A204.1 (cell line): ENCODE measurements around the gene COL20A1.

ENCODE experiments used
- FAIRE-seq: peaks from 2 replicates; lab custom pipeline; 2012; peaks lifted over from hg19 to GRCh38; lab: Jason Lieb, UNC

COL20A1 gene

DNA sequence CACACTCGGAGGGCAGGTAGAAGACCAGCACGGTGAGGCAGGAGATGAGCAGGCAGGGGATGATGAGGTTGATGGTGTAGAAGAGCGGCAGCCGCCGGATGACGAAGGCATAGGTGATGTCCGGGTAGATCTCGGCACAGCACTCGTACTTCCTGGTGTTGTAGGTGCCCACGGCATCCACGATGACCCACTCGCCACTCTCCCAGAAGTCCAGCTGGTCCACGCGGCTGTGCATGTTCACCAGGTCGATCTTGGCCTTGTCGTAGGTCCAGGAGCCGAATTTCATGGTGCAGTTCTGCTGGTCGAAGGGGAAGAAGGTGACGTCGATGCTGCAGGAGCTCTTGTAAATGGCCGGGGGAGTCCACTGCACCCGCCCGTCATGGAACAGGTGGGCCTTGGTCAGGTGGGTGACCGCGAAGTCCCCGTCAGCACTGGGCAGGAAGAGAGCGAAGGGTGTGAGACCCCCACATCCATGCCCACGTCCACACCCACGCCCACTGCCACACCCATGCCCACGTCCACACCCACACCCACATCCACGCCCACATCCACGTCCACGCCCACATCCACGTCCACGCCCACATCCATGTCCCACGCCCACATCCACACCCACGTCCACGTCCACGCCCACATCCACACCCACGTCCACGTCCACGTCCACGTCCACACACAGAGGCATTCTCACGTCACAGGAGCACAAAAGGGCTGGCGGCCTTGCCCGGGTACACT lies 57.8 kb downstream of the COL20A1 start:
- FAIRE-seq = no peak

DNA sequence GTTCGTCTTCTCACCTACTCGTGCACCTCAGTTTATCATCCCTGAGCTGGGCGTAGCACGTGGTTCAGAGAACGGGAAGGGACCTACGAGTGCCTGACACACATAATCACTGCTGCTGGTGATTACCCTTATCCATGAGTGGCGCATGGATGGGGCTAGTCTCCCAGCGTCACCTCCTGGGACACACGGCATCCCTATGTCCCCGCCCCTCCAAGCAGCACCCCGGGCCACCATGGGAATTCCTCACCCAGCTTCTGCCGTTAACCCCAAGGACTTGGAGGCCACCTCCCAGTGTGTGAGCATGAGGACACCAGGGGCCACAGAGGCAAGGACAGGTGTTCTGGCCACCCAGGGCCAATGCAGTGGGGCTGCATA lies 58.3 kb downstream of the COL20A1 start:
- no peak for FAIRE-seq

DNA sequence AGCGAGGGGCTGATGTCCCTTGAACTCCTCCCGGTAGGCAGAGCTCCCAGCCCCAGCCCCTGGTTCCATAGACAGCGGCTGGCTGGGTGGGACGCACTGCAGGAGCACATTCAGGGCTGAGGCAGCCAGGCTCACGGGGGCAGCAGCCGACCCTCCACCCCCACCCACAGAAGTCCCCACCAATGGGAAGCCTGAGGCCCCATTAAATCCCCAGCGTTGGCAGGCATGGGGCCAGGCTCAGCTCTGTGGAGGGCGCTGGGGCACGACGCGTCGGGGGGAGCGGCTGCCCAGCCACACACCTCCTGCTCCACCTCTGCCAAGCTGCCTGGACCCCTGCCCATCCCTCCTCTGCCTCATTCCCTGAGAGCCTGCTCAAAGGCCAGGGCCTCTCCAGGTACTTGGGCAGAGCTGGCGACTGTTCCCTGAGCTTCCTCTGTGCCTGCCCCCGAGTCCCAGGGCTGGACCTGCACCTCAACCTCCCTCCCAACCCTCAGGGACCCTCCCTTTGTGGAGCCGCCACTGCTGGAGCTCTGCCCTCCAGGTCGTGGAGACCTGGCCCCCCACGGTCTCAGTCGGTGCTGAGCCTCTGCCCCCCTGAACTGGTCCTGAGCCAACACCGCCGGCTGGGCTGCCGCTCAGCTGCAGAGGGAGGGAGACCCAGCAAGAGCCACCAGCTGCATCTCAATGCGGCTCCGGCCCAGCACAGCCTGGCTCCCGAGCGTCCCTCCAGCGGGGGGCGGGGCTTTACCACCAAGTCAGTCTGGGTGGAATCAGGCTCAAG lies 59.0 kb downstream of the COL20A1 start:
- no peak for FAIRE-seq

DNA sequence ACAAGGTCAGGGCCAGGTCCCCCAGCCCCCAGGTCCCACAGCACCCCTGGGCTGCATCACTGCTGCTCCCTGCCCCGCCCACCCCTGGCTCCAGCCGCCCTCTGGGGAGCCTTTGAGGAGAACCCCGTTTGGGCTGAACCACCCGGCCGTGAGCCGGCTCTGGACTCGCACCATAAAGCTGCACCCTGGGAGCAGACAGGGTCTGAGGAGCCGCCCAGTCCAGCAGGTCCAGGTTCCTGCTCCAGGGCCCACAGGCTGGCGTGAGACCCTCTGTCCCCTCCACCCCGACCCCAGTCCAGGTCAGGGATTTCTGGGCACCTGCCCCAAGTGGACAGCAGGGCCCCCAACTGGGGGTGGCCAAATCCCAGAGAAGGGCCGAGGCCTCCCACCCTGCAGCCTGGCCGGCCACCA lies 59.8 kb downstream of the COL20A1 start:
- no peak for FAIRE-seq

DNA sequence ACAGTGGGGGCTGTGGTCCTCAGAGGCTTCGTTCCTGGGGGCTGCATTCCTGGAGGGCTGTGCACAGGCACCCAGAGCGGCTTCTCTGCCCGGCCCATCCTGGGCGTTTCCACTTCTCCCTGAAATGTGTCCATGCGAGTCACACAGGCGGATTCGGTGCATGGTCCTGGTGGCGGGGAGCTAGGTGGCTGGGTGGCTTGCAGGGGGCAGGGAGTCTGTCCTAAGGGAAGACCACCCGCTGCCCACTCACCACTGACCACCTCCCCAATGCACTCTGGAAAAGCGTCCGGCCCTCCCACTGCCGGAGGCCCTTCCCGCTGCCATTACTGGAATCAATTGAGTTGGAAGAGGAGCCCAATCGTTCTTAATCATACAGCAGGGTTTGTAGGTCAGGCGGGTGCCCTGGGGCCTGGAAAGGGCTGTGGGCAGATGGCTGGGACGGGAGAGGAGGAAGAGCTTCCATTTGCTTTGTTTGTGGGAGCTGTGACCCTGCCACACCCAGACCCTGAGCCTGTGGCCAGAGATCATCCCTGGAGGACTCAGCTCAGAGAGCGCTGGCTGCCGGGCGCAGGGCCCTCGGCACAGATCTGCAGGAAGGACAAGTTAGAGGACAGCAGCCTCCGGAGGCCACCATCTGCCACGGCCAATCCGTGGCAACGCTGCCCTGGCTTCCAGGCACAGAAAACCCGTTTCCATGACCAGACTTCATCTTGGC lies 61.8 kb downstream of the COL20A1 start:
- FAIRE-seq = no peak

DNA sequence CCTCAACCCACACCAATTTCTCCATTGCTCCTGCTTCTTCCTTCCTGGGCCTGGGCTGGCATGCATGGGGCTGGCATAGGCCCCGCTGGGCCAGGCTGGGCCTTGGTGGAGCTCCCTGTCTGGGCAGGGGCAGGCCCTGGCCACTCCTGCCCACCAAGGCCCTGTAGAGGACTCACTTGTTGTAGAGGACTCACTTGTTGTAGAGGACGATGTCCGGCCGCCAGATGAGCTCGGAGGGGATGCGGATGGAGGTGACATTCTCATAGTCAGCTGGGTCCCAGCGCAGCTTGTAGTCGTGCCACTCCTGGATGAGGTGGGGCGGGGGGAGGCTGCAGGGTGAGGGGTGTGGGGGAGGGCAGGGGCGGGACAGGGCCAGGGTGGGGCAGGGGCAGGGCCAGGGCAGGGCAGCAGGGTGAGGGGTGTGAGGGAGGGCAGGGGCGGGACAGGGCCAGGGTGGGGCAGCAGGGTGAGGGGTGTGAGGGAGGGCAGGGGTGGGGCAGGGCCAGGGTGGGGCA lies 62.9 kb downstream of the COL20A1 start:
- FAIRE-seq = no peak

DNA sequence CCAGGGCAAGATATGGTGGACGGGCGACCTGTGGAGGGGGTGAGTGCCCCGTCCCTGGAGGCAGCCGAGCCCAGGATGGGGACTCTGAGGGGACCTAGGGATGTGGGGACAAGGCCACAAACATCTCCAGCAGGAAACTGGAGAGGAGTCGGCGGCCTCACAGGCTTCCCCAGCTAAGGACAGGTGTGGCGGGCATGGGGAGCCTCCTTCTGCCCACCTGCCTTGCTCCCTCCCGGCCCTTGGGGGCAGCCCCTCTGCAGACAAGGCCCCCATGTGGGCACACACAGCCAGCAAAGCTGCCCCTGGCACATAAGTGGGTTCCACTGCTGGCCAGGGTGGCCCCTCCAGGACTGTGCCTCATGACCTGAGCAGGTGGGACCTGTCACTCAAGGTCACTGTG lies 63.5 kb downstream of the COL20A1 start:
- FAIRE-seq = no peak

DNA sequence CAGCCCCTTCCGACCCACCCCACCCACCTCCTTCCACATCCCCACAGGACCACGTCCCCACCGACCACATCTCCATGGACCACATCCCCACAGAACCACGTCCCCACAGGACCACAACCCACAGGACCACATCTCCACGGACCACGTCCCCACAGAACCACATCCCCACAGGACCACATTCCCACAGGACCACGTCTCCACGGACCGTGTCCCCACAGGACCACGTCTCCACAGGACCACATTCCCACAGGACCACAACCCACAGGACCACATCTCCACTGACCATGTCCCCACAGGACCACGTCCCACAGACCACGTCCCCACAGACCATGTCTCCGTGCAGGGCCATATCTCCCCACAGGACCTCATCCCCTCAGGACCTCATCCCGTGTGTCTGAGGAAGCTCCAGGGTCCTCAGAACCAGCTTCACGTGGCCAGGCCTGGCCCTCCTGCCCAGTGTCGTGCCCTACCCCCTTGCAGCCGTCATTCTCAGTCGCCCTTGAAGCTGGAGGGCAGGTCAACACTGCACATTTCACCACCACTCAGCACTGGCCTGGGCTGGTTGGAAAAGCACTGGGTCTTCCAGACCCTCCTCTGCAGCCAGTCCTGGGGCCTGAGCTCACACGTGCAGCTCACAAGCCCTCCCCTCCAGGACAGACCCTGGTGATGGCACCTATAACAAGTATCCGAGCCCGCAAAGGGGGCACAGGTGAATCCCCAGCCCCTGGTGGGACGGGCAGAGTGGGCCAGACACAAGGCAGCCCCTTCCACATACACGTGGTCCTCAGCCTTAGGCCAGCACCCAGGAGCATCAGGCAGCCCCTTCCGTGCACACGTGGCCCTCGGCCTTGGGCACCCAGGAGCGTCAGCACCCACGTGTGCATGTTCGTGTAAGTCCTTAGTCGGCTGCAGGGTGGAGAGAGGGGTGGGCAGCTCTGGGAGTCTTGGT lies 64.2 kb downstream of the COL20A1 start:
- no peak for FAIRE-seq

DNA sequence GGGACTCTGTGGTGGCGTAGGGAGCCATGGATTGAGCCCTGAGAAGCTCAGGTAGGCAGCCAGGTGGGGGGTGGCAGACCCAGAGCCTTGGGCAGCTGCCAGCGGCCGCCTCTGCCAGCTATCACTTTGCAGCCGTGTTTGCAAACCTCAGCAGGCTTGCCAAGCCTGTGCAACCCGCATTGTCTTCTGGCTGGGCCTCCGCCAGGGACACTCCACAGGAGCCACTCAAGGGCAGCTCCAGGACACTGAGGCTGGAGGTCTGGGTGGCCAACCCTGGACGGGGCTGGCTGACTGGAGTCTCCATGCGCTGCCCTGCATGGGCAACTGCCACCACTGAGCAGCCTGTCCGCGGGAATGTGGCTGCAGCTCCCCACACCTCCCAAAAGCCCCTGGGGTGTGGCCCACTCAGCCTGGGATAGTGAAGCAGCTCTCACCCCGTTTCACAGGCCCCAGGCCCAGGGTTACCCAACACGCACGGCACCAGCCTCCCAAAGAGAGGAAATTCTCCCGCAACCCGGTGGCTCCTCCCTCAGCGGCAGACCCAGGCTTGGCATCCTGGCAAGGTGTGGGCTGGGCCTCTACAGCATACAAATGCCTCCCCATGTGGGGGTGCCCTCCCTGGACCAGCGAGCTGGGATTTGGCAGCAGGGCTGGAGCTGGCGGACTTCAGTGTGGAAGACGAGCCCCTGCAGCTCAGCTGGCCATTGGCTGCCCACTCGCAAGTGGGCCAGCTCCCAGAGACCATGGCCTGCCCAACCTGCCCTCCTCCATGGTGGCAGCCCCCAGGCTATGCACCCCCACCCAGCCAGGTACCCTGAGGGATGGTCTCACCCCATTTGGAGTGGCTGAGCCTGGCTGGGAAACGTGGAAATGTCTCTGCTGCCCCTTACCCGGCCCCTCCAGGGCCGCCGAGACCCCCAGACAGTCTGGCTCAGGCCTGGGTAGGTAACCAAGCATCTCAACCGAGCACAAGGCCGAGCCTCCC lies 65.2 kb downstream of the COL20A1 start:
- FAIRE-seq = no peak

DNA sequence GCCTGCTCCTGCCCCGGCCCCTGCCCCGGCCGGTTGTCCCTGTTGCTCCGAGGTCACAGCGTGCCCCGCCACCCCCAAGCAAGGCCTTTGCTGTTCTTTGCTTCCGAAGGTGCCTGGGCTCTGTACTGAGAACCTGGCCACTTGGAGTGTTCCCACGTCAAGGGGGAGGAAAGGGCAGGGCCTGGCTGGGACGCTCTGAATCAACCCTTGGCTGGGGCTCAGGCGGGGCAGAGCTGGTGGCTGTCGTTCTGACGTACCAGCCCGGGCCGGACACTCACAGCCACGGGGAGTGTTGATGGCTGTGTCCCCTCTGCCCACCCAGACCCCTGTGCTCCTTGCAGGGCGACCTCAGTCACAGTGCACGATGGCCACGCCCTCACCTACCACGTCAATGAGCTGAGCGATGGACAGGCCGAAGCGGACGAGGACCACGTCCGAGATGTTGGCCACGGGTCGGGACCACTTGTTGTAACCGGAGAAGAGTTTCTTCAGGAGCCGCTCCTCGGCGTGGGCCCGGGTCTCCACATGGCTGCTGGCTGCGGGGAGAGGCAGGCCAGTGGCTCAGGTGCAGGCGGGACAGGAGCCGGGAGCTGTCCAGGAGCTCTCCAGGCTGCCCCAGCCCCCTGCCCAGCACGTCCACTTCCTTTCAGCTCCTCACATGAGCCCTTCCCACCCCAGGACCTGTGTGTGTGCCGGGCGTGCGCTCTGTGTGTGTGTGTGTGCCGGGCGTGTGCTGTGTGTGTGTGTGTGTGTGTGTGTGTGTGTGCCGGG lies 66.4 kb downstream of the COL20A1 start:
- FAIRE-seq = no peak

DNA sequence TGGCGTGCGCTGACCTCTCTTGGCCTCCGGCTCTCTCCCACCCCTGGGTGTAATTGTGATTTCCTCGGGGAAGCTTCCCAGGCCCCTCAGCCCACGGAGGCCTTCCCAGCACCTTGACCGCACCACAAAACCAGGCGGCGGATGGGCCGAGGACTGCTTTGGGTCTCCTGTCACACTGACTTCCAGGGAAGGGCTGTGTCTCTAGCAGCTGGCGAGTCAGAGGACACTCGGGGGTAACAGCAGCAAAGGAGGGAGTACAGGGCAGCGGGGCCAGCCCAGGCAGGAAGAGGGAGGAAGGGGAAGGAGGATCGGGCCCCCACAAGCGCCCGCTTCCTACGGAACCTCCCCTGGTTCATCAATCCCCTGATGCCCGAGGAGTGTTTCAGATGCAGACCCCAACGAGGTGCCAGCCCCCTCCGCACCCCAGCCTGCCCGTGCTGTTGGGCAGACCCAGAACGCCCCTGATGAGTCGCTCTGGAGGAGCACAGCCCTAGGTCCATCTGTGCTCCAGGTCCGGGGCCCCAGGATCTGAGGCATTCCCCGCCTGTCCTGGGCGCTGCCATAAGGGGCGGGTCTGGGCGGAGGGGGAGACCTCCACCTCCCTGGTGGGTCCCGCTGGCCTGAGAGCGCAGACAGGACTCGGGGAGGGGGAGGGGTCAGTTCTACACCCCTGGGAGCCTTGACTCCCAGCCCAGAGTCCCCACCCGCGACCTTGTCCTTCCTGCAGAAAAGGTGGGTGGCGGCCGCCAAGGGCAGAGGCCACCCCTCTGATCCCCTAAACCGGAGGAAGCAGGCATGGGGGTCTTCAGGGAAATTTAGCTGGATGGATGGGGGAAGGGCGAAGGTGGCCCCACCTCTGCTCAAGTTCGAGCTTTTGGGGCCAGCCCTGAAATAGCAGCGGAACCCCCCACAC lies 67.2 kb downstream of the COL20A1 start:
- no peak for FAIRE-seq

DNA sequence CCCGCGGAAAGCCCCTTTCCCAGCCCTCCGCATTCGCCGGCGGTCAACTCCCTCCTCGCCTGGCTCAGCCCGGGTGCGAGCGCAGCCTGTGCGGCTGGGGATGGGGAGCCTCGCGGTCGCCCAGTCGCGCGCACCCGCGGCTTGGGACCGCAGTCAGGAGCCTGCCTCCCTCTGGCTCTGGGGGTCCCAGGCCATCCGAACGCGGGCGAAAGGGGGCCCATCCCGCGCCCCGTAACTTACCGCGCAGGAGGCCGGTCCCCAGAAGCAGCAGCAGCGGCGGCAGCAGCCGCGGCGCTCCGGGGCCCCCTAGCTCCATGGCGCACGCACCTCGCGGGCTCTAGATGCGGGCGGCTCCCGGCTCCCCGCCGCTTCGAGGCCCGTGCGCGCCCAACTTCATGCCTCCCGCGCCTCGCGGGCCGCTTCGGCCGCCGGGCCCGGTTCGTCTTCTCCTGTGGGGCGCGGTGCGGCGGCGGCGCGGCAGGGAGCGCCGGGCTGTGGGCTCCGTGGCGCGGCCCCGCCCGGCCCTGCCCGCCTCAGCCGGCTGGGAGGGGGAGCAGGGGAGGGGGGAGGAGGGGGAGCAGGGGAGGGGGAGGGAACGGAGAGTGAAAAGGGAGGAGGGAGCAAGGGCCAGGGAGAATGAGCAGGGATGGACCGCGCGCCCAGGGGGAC lies 68.0 kb downstream of the COL20A1 start, which contains the start of gene CHRNA4:
Gene CHRNA4, minus strand, starts transcription at position 500 of the 669 bp plus-strand sequence. Its CDS starts 184 bp downstream, at position 316.
- FAIRE-seq = no peak

DNA sequence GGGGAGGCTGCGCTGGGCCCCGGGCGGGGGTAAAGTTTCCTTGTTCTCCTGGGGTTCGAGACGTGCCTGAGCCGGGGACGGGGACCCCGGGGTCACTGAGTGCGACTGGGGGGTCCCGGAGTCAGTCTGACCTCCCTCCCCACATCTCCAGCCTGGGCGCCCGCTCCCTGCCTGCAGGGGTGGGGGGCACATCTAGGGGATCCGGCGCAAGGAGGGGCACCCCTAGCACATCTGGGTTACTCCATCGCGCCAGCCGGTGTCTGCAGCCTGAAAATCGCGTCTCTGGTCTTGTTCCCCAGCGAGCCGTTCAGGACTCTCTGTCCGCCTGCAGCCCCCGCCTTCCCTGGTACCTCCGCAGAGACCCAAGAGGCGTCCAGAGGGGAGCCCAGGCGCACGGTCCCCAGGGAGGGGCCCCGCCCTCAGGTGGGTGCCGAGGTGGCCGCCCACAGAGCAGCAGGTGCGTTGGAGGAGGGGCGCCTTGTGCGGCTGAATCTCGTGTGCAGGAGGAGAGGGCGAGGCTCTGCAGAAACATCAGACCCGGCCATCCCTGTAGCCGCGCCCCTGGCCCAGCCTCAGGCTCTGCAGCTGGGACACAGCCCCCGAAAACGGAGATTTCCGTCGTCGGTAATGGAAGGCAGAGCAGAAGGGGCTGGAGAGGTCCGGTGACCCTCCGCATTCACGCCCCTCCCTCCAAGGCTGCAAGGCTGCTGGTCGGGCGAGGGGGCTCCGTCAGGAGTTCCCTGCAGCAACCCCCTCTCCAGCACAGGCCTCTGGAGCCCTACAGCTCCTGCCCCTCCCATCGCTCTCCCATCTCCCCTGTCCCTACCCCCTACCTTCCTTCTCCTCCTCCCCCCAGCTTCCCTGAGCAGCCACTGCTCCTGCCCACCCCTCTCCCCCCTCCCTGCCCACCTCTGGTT lies 68.8 kb downstream of the COL20A1 start:
- FAIRE-seq = no peak

DNA sequence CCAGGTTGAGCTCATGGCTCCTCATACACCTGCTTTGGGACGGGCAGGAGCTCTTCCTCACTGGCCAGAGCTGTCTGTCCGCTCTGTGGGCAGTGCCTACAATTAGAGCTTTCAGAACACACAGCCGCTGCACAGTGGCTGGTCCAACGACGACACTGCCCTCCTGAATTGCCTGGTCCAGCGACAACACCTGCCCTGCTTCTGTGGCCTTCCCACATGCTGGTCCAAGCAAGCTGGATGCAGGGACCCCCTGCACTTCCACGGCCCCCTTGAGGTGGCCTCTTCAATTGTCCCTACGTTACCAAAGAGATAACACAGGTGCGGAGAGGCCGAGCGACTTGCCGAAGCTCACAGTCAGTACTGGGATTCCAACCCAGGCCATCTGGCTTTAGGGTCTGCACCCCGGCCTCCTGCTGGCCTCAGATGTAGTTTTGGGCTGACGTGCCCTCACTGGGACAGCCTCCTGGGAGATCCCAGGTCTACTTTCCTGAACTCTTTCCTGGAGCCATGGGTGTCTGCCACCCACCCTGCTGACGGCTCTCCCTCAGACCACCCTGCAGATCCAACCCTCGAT lies 69.5 kb downstream of the COL20A1 start:
- FAIRE-seq = no peak

DNA sequence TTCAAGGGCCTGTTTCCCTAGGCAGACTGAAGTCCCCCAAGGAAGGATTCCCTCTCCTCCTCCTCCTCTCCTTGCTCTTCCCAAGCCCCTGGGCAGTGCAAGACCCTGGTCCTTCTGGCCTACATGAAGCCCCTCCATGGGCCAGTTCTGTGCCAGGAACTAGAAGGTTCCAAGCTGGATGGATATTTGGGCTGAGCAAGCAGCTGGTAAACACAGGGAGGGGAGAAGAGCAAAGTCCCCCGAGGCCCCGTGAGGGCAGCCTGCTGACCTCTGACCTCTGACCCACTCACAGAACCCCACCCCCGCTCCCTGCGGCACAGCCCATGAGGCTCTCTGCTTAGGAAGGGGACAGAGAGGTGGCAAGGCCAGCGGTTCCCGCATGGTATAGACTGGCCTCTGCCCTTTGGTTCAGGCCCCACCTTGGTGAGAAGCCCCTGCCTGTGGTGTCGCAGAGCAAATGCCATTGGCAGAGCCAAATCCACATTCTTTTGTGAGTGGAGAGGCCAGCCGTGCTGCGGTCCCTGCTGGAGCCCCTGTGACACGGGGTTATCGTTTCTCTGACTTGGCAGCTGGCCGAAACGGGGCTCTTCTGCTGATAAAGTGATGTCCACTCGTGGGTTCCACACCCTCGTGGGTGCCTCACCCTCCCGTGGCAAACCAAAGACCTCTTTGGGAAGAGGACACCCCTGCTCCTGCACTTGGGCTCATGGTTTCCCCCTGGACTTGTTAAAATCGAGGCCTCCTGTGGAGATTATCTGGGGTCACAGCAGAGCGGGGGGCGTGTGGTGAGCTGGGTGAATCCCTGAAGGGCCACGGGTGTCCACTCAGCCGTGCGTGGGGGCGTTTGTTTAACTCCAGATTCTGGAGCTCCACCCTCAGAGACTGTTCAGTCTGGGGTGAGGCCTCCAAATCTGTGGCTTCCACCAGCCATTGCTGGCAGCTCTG lies 70.3 kb downstream of the COL20A1 start:
- FAIRE-seq = no peak
